ENCODE measurements around the gene RHOXF2B.
"Not testable (repeated sequence)": the region's sequence is repeated elsewhere in the genome, so short reads cannot be mapped to it uniquely, and the experiment has no call there.

RHOXF2B gene

GRCh38 chrX:120077590-120077989 lies at the start of gene RHOXF2B:
Gene RHOXF2B, minus strand, starts transcription at chrX:120077690. Its CDS starts 138 bp downstream, at chrX:120077552.
- DNase-seq (ENCODE audit: low spot score), result not testable (repeated sequence)

DNA sequence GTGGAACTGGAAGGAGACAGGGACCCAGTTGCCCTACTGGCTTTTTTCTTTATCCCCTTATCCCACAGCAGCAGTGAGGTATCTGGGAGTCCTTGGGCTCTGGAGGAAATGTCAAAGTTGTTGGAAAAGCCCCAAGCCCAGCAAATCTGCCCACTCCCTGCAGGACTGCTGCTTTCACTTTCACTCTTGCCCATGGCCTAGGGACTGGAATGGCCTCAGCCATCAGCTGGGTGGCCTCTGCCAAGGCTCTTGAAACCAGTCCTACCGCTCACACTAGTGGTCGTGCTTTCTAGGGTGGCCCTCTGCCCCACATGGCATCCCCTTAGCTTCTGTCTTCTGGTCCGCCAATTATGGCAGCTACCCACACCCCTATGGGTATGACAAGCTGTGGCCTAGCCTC lies 48.0 kb upstream of the RHOXF2B start:
- DNase-seq (ENCODE audit: low spot score), result no peak

DNA sequence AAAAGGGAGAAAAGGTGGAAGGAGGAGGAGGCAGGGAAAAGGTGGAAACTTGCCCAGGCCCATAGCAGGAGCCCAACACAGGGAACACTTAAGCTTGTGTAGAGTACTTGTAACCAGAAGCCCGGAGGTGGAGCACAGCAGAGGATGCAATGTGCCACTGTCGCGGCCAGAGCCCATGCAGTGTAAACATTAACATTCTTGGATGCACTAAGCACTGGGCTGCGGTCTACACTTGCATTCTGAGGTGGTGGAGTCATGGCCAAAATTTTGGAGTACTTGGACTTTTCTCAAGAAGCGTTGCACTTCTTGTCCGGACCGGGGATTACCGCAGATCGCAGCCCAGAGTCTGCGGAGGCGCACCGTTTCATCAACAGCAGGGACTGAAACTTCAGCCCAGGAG lies 42.7 kb upstream of the RHOXF2B start:
- DNase-seq (ENCODE audit: low spot score), result no peak

GRCh38 chrX:120115438-120115963 lies 38.0 kb upstream of the RHOXF2B start, which contains the start of gene RHOXF1:
Gene RHOXF1, minus strand, starts transcription at chrX:120115913. Its CDS starts 51 bp downstream, at chrX:120115862.
- DNase-seq (ENCODE audit: low spot score), result no peak

DNA sequence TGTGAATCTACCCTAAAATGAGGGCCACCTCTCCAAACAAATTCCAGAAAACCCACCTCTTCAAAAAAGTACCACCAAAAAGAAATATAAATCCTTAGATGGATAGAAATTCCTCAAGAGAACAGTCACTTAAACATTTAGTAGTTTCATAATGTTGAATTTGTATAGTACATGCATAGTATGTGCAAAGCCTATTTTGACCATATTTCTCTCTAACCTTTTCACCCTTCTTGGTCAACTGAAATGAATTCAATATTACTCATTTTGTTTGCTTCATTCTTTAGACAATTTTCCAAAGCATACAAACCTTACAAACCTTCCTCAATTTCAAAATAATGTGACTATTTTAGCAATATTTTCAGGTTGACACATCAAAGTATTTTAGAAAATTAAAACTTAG lies 34.1 kb upstream of the RHOXF2B start:
- DNase-seq (ENCODE audit: low spot score), result no peak

- no peak for DNase-seq (ENCODE audit: low spot score)
Observed at GRCh38 chrX:120109378-120109777, 31.9 kb upstream of the RHOXF2B start.

- DNase-seq (ENCODE audit: low spot score), result not testable (repeated sequence)
Observed at GRCh38 chrX:120104707-120105106, 27.2 kb upstream of the RHOXF2B start.

- DNase-seq (ENCODE audit: low spot score), result not testable (repeated sequence)
Observed at GRCh38 chrX:120101057-120101456, 23.6 kb upstream of the RHOXF2B start.

DNA sequence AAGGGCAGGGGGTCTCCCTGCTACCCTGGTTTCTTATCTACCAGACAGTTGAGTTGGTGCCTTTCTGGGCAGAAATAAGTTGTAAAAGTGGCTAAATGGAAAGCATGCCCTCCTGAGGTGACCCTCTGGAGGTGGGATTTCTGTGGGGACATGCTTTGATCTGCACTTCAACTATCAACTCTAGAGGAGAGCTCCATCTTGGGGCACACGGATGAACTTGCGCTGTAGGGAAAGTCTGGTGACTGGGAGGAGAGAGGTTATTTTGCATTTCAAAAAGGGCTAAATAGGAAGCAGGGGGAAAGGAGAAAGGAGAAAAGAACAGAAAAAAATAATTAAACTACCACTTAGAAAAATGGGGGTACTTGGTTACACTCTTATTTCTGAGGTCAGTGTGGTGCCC lies 12.7 kb upstream of the RHOXF2B start:
- no peak for DNase-seq (ENCODE audit: low spot score)

- DNase-seq (ENCODE audit: low spot score), result no peak
Observed at GRCh38 chrX:120087289-120088017, 10.0 kb upstream of the RHOXF2B start.

GRCh38 chrX:120085553-120086185 lies 8.2 kb upstream of the RHOXF2B start:
- not testable (repeated sequence) for DNase-seq (ENCODE audit: low spot score)

DNA sequence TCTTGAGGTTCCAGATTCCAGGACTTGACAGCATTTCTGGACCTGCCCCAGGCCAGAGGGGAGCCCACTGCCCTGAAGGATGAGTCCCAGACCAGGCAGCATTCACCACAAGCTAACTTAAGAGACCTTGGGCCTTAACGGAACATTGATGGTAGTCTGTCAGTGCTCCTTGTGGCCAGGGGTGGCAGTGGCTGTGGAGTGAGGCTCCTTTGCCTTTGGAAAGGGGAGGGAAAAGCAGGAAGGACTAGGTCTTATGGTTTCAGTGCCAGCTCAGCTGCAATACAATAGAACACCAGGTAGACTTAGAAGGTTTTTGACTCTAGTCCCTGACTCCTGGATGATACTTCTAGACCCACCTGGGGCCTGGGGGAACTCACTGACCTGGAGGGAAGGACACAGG lies 11.3 kb downstream of the RHOXF2B start:
- not testable (repeated sequence) for DNase-seq (ENCODE audit: low spot score)

DNA sequence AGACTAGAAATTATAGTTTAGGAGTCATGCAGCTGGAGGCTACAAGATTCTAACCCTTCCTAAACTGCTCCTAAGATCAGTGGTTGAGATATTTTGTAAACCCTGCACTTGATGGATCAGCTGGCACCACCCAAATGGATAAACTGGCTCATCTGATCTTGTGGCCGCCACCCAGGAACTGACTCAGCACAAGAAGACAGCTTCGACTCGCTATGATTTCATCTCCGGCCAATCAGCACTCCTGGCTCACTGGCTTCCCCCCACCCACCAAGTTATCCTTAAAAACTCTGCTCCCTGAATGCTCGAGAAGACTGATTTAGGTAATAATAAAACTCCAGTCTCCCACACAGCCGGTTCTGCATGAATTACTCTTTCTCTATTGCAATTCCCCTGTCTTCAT lies 34.8 kb downstream of the RHOXF2B start:
- not testable (repeated sequence) for DNase-seq (ENCODE audit: low spot score)

DNA sequence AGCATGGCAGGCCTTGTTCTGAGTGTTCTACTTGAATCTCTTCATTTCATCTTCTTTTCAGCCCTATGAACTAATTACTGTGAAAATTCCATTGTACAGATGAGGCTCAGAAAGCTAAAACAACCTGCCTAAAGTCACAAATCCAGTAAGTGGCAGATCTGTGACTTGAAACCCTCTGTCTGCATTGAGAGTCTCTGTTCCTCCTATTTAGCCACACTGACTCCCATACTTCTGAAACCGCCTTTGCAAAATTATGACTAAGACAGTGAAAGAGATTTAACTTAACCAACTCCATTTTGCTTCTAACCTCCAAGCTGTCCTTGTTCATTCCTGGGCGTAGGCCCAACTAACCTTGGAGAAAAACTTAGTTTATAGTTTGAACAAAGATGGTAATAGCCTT lies 35.2 kb downstream of the RHOXF2B start:
- not testable (repeated sequence) for DNase-seq (ENCODE audit: low spot score)

GRCh38 chrX:120040176-120040575 lies 37.3 kb downstream of the RHOXF2B start:
- DNase-seq (ENCODE audit: low spot score), result not testable (repeated sequence)

DNA sequence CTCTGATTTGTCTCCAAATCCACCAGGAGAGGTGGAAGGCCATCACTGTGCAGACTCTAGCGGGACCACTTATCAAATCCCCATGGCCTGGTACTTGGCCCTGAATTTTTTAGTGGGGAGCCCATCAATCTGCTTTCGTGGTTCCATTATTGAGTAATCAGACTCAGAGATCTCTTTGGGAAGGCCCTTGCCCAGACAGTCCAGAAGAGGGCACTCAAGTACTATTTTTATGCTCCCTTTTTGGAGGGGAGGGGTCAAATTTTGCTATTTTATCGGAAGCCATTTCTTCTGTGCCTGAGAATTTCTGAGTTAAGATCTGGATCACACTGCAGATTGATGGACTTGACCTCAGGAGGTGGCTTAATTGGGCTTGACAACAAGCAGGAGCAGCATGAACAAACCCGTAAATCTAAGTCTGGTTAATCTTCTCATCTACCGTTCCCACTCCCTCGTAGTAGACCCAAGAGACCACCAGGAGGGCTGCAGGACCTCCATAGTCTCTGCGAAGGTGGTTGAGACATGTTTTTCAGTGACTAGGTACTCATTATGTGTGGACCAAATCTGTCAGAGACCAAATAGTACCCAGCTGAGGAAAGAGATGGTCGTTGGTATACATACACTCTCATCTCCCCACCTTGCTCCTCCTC lies 38.3 kb downstream of the RHOXF2B start:
- DNase-seq (ENCODE audit: low spot score), result not testable (repeated sequence)

DNA sequence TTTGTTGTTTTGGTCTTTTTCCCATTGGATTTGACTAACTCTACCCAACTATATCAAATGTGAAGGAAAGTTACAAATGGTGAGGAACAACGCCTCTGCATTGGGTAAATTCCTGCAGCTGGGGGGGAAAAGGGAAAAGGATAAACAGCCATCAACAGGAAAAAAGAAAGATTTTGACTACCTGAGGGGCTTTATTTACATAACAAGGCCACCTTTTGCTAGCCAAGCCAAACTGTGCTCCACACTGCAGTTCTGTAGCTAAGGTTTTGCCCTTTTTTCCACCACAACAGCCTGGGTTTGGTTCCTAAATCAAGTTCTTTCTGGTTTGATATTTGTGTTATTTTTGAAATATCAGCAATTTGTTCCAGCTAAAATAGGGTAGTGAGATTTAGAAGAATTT lies 40.8 kb downstream of the RHOXF2B start:
- no peak for DNase-seq (ENCODE audit: low spot score)

DNA sequence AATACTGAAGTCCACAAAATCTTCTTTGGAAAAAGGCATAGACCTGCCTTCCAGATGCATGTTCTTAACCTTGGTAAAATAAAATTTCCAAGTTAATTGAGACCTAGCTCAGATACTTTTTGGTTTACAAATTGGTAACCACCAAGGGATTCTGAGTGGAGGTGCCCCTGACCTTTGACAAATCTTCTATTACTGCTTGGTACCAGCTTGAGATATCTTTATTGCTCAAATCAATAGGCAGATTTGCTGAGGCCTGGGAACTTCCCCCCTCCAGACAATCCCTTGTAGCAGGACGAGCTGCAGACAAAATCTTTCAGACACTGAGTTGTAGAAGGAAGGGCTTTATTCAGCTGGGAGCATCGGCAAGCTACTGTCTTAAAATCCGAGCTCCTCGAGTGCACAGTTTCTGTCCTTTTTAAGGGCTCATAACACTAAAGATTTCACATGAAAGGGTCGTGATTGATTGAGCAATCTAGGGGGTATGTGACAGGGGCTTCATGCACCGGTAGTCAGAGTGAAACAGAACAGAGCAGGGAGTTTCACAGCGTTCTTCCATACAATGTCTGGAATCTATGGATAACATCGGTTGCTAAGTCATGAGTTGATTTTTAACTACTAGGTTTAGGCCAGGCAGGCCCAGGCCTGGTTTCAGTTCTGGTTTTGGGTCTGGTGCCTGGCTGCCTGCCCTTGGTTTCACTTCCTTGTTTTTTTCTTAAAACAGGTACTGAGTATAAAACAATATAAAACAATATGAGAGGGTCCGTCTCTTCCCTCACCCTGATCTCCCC lies 41.8 kb downstream of the RHOXF2B start:
- DNase-seq (ENCODE audit: low spot score), result not testable (repeated sequence)

DNA sequence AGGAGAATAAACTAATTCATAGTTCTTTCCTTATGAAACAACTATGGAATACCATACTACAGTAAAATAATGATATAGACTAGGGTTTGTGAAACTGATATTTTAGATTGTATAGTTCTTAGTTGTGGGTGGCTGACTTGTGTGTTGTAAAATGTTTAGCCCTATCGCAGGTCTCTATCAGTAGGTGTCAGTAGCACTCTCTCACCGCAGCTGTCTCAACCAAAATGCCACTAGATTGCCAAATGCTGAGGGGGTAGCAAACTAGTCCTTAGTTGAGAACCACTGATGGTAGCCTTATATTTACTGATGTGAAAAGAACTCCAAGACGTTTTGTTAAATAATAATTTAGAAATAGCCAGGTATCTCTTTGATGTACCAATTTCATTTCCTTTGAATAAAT lies 48.1 kb downstream of the RHOXF2B start:
- DNase-seq (ENCODE audit: low spot score), result no peak

GRCh38 chrX:120023259-120023658 lies 54.2 kb downstream of the RHOXF2B start:
- DNase-seq (ENCODE audit: low spot score), result no peak

DNA sequence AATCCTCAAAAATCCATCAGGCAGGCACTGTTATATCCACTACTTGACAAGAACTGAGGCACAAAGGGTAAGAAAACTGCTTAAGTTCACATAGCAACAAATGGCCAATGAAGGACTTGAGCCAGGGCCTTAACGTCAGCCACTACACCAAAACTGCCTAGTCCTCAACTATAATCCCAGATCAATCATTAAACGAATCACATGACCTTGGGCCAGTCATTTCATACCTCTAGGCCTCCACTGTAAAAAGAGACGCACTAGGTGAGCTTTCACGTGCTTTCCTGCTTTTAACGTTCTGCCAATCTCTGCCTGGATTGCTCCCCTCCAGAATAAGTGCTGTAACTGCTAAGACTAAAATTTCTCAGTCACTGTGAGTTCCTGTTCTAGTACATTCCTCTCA lies 54.7 kb downstream of the RHOXF2B start:
- DNase-seq (ENCODE audit: low spot score), result no peak

Measured in kidney capillary endothelial cell (primary cell).